H9 (cell line): ENCODE measurements around the gene IDH2. TPM values are rescaled to one million over a fixed set of nuclear protein-coding genes. Genes with fewer than 3 reads are reported as not detected.

Experiments used
- DNase-seq: peaks from one replicate; pipeline ENCODE4 v3.0.0-alpha.2; 2017
- H2AFZ ChIP-seq: one replicate; pipeline ENCODE4 v1.6.1; 2013; ENCODE audit warnings: mild to moderate bottlenecking, low read length, control low read depth, moderate library complexity
- H2AK5ac ChIP-seq: 2 replicates; pipeline ENCODE4 v1.6.1; 2013; ENCODE audit warnings: low read length, control low read depth, mixed read lengths; ENCODE audit not compliant: insufficient read length
- H2BK120ac ChIP-seq: one replicate; pipeline ENCODE4 v1.6.1; 2013; ENCODE audit warnings: low read depth, mild to moderate bottlenecking, low read length, control low read depth, inconsistent platforms; ENCODE audit not compliant: poor library complexity, severe bottlenecking
- H2BK12ac ChIP-seq: 2 replicates; pipeline ENCODE4 v1.6.1; 2013; ENCODE audit warnings: low read length, control low read depth, mixed read lengths, low read depth; ENCODE audit not compliant: insufficient read length
- H2BK15ac ChIP-seq: 2 replicates; pipeline ENCODE4 v1.6.1; 2013; ENCODE audit warnings: low read depth, low read length, control low read depth
- H2BK20ac ChIP-seq: one replicate; pipeline ENCODE4 v1.6.1; 2013; ENCODE audit warnings: low read depth, mild to moderate bottlenecking, low read length, control low read depth, inconsistent platforms; ENCODE audit not compliant: poor library complexity, severe bottlenecking
- H2BK5ac ChIP-seq: 2 replicates; pipeline ENCODE4 v1.6.1; 2013; ENCODE audit warnings: low read length, control low read depth, mixed read lengths; ENCODE audit not compliant: insufficient read length
- H3K14ac ChIP-seq: 2 replicates; pipeline ENCODE4 v1.6.1; 2013; ENCODE audit warnings: low read length, control low read depth; ENCODE audit not compliant: insufficient read depth
- H3K18ac ChIP-seq: 2 replicates; pipeline ENCODE4 v1.6.1; 2013; ENCODE audit warnings: low read depth, mild to moderate bottlenecking, mixed read lengths, low read length, control low read depth; ENCODE audit not compliant: insufficient read length
- H3K23ac ChIP-seq: 2 replicates; pipeline ENCODE4 v1.6.1; 2013; ENCODE audit warnings: low read length, control low read depth, mixed read lengths, low read depth; ENCODE audit not compliant: insufficient read length
- H3K23me2 ChIP-seq: 2 replicates; pipeline ENCODE4 v1.6.1; 2013; ENCODE audit warnings: low read depth, mild to moderate bottlenecking, mixed read lengths, low read length, control low read depth; ENCODE audit not compliant: insufficient read length, poor library complexity, severe bottlenecking
- H3K27ac ChIP-seq: 2 replicates; pipeline ENCODE4 v1.5.1; 2013; ENCODE audit warnings: low read length, control low read depth, mixed read lengths, low read depth; ENCODE audit not compliant: insufficient read length
- H3K27me3 ChIP-seq: 2 replicates; pipeline ENCODE4 v1.6.1; 2013; ENCODE audit warnings: low read length, control low read depth, inconsistent platforms; ENCODE audit not compliant: insufficient read depth
- H3K4ac ChIP-seq: 2 replicates; pipeline ENCODE4 v1.6.1; 2013; ENCODE audit warnings: low read depth, mild to moderate bottlenecking, control low read depth, inconsistent platforms, low read length, moderate library complexity
- H3K4me1 ChIP-seq: 2 replicates; pipeline ENCODE4 v1.6.1; 2013; ENCODE audit warnings: low read length, control low read depth, inconsistent platforms; ENCODE audit not compliant: insufficient read depth
- H3K4me2 ChIP-seq: 2 replicates; pipeline ENCODE4 v1.6.1; 2013; ENCODE audit warnings: low read length, control low read depth, mixed read lengths; ENCODE audit not compliant: insufficient read length, insufficient read depth
- H3K56ac ChIP-seq: 2 replicates; pipeline ENCODE4 v1.6.1; 2013; ENCODE audit warnings: low read depth, mild to moderate bottlenecking, mixed read lengths, low read length, control low read depth; ENCODE audit not compliant: insufficient read length
- H3K79me1 ChIP-seq: 2 replicates; pipeline ENCODE4 v1.6.1; 2013; ENCODE audit warnings: low read depth, mild to moderate bottlenecking, moderate library complexity, low read length, control low read depth, inconsistent platforms; ENCODE audit not compliant: insufficient read depth, poor library complexity, severe bottlenecking
- H3K79me2 ChIP-seq: 2 replicates; pipeline ENCODE4 v1.6.1; 2013; ENCODE audit warnings: low read length, control low read depth, inconsistent platforms; ENCODE audit not compliant: insufficient read depth
- H3K9ac ChIP-seq: 2 replicates; pipeline ENCODE4 v1.6.1; 2013; ENCODE audit warnings: low read length, control low read depth, mixed read lengths; ENCODE audit not compliant: insufficient read length; ENCODE audit errors: extremely low read depth
- H3K9me3 ChIP-seq: one replicate; pipeline ENCODE4 v1.6.1; 2013; ENCODE audit warnings: low read depth, low read length, inconsistent platforms; ENCODE audit not compliant: control insufficient read depth
- H3T11ph ChIP-seq: one replicate; pipeline ENCODE4 v1.6.1; 2013; ENCODE audit warnings: mild to moderate bottlenecking, low read length, control low read depth, inconsistent platforms
- H4K20me1 ChIP-seq: one replicate; pipeline ENCODE4 v1.6.1; 2013; ENCODE audit not compliant: control insufficient read depth, insufficient read length, insufficient read depth
- H4K5ac ChIP-seq: 2 replicates; pipeline ENCODE4 v1.6.1; 2013; ENCODE audit warnings: low read depth, mild to moderate bottlenecking, mixed read lengths, low read length, control low read depth; ENCODE audit not compliant: insufficient read length
- H4K8ac ChIP-seq: replicated peaks from 2 replicates; pipeline ENCODE4 v1.6.1; 2013; ENCODE audit warnings: low read length, control low read depth, mixed read lengths, low read depth; ENCODE audit not compliant: insufficient read length
- H4K91ac ChIP-seq: 2 replicates; pipeline ENCODE4 v1.6.1; 2013; ENCODE audit warnings: low read depth, mild to moderate bottlenecking, moderate library complexity, mixed read lengths, low read length, control low read depth; ENCODE audit not compliant: insufficient read length
- H3K27ac Mint-ChIP-seq, 3 experiments: 2 replicates in 2 of 3; 3 replicates in 1 of 3; pipeline ENCODE4 v1.8.0; 2020 to 2021; ENCODE audit warnings: mixed read lengths in 3 of 3, mild to moderate bottlenecking in 1 of 3, moderate library complexity in 1 of 3
- H3K27me3 Mint-ChIP-seq: 2 replicates; pipeline ENCODE4 v1.8.0; 2021; ENCODE audit warnings: low read depth, mild to moderate bottlenecking, moderate library complexity, mixed read lengths
- H3K36me3 Mint-ChIP-seq, 3 experiments: 2 replicates in 2 of 3; 3 replicates in 1 of 3; pipeline ENCODE4 v1.8.0; 2020 to 2021; ENCODE audit warnings: low read depth in 3 of 3, mixed read lengths in 3 of 3; ENCODE audit not compliant: insufficient read depth in 1 of 3
- H3K4me1 Mint-ChIP-seq, 2 experiments: 2 replicates each; pipeline ENCODE4 v1.8.0; 2020; ENCODE audit warnings: mixed read lengths in 2 of 2
- H3K4me3 Mint-ChIP-seq, 2 experiments: 2 replicates in 1 of 2; 3 replicates in 1 of 2; pipeline ENCODE4 v1.8.0; 2020 to 2021; ENCODE audit warnings: mild to moderate bottlenecking in 2 of 2, mixed read lengths in 2 of 2, moderate library complexity in 1 of 2
- H3K9me3 Mint-ChIP-seq, 2 experiments: 2 replicates in 1 of 2; 3 replicates in 1 of 2; pipeline ENCODE4 v1.8.0; 2020; ENCODE audit warnings: mild to moderate bottlenecking in 2 of 2, mixed read lengths in 2 of 2, moderate library complexity in 1 of 2
- CTCF ChIP-seq: fragments of 200-600 bp; sonication (generic); conservative IDR thresholded peaks from 3 replicates; pipeline ENCODE4 v1.8.0; 2021; ENCODE audit warnings: antibody characterized with exemption, mild to moderate bottlenecking
- WGBS: extraction: QIAGEN DNeasy Blood & Tissue Kit; methylation state at CpG from one replicate; pipeline ENCODE4 v1.1.7; 2013; ENCODE audit warnings: missing lambda C conversion rate, low lambda C conversion rate, mixed read lengths; ENCODE audit not compliant: insufficient read length; ENCODE audit errors: extremely low coverage; 5-methylcytosine and 5-hydroxymethylcytosine counted together
- total RNA-seq: library from RNA; stranded (reverse); gene quantifications from 2 replicates; pipeline ENCODE4 v1.2.1, GENCODE V29; 2021

Gene IDH2
- total RNA-seq, 1 experiment from 2014 or later, result 57.7 TPM

- Histone ChIP-seq H3K56ac (no peak overlapping the region), H2AK5ac (no peak overlapping the region), H2AFZ (no peak overlapping the region), H2BK20ac (no peak overlapping the region), H4K91ac (no peak overlapping the region), H3K23me2 (no peaks in the 10 kb centered on the region), H3K27ac (no peak overlapping the region), H3K18ac (no peak overlapping the region), H2BK5ac (no peak overlapping the region), H2BK12ac (no peak overlapping the region), H3K27me3 (no peaks in the 10 kb centered on the region), H3K79me1 (no peaks in the 10 kb centered on the region), H4K20me1 (no peaks in the 10 kb centered on the region), H3T11ph (no peak overlapping the region), H3K9me3 (no peaks in the 10 kb centered on the region), H2BK120ac (no peak overlapping the region), H3K79me2 (no peaks in the 10 kb centered on the region), H3K9ac (no peak overlapping the region), H3K4ac (no peak overlapping the region), H2BK15ac (no peak overlapping the region), H3K14ac (no peak overlapping the region), H4K5ac (no peak overlapping the region), H3K4me1 (no peaks in the 10 kb centered on the region), H3K4me2 (no peak overlapping the region), H4K8ac (no peak overlapping the region), H3K23ac (no peak overlapping the region)
- Mint-ChIP-seq H3K4me1 (peaks cover 3% of the 10 kb centered on the region in 2 experiments; a peak in 2 of 4 replicates), H3K9me3 (peaks cover 0 to 13% of the 10 kb centered on the region in 2 experiments; a peak in 2 of 5 replicates), H3K27me3 (peaks cover 4% of the 10 kb centered on the region; the same call in 1 of the 2 replicates), H3K4me3 (no peak overlapping the region; a peak in 1 of 5 replicates), H3K36me3 (peaks cover 0 to 6% (median 0%) of the 10 kb centered on the region in 3 experiments; a peak in 1 of 7 replicates), H3K27ac (no peak overlapping the region; a peak in 1 of 7 replicates)
- WGBS, result no CpG with 5 or more reads among the region's 21 CpGs
- no peak for DNase-seq
- TF ChIP-seq CTCF, result no peak
Observed at GRCh38 chr15:90142216-90143165, 40.2 kb upstream of the IDH2 start.
